KOPT-K1 (cell line): ENCODE data around the gene DUOXA2.

ENCODE experiments used
- H3K27ac ChIP-seq: fragments of 200-600 bp; sonication (generic); 2 replicates; pipeline ENCODE4 v1.5.1; 2016; ENCODE audit warnings: antibody characterized with exemption, mild to moderate bottlenecking, low read depth, low read length; ENCODE audit not compliant: poor library complexity, severe bottlenecking
- H3K36me3 ChIP-seq: fragments of 200-600 bp; sonication (generic); 2 replicates; pipeline ENCODE4 v1.5.1; 2017; ENCODE audit warnings: antibody characterized with exemption, mild to moderate bottlenecking, low read length, moderate library complexity; ENCODE audit not compliant: insufficient read depth
- H3K9me3 ChIP-seq: fragments of 200-600 bp; sonication (generic); 2 replicates; pipeline ENCODE4 v1.5.1; 2017; ENCODE audit warnings: antibody characterized with exemption, low read length, mild to moderate bottlenecking; ENCODE audit not compliant: insufficient read depth, poor library complexity, severe bottlenecking

DUOXA2 gene

DNA sequence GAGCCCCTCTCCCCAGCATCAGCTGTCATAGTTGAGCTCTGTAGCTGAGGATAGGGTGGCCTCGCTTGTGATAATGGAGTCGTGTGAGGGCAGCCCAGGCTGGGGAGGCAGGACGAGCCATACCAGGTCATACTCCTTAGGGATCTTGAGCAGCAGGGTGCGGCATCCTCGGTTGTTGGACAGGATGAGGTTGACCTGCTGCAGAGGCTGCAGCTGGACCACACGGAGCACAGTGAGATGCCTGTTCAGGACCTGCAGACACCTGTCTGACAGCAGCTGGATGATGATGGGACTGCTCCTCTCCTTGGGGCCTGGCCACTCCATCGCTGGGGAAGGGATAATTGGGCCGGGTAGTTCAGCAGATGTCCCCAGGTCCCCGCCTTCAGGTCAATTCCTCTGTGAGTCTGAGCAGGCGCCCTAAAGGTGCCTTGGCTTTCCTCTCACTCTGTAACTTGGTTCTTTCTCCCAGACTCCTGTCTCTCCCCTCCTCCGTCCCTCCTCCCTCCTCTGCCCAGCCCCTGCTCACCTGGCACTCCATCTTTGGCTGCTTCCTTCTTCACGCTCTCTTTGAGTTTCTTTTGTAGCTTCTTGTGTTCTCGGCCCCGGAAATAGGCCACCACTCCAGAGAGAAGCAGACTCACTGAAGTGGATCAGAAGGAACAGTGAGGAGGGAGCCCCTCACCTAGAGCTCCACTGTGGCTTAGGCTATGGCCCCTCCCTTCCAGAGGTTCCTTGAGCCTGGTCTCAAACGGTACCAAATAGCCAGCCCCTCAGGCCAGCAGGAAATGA lies 7.9 kb upstream of the DUOXA2 start:
- Histone ChIP-seq H3K9me3 (no peaks in the 10 kb centered on the region), H3K27ac (no peak overlapping the region)

GRCh38 chr15:45107941-45108630 lies 6.0 kb upstream of the DUOXA2 start:
- no peaks in the 10 kb centered on the region for H3K36me3 ChIP-seq
- H3K27ac ChIP-seq: no peak overlapping the region
- no peaks in the 10 kb centered on the region for H3K9me3 ChIP-seq

More for the DNA sequence above, 7.9 kb upstream of the DUOXA2 start:
- H3K36me3 ChIP-seq: no peaks in the 10 kb centered on the region

DNA sequence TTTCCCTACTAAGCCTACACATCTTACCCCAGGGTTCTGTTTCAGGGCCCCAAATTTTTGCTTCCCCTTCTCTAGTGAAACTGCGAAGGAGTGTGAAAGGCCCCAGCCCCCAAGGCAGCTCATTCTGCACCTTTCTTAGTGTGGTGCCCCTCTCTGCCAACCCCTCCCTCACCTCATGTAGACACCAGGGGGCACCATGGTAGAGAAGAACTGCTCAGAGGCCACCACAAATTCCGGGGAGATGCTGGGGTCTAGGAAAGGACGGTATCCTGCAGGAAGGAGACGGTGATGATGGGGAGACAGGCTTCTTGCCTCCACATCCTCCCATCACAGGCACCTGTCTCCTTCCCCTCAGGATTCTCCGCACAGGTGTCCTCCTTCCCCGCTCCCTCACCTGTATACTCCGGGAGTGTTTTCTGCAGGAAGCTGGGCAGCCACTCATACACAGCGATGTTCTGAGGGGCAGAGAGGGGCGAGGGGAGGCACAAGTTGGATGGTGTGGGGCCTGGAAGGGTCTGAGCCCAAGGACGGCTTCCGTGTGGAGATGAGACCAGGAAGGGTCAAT lies 3.8 kb upstream of the DUOXA2 start:
- H3K36me3 ChIP-seq: no peaks in the 10 kb centered on the region
- no peaks in the 10 kb centered on the region for H3K9me3 ChIP-seq

DNA sequence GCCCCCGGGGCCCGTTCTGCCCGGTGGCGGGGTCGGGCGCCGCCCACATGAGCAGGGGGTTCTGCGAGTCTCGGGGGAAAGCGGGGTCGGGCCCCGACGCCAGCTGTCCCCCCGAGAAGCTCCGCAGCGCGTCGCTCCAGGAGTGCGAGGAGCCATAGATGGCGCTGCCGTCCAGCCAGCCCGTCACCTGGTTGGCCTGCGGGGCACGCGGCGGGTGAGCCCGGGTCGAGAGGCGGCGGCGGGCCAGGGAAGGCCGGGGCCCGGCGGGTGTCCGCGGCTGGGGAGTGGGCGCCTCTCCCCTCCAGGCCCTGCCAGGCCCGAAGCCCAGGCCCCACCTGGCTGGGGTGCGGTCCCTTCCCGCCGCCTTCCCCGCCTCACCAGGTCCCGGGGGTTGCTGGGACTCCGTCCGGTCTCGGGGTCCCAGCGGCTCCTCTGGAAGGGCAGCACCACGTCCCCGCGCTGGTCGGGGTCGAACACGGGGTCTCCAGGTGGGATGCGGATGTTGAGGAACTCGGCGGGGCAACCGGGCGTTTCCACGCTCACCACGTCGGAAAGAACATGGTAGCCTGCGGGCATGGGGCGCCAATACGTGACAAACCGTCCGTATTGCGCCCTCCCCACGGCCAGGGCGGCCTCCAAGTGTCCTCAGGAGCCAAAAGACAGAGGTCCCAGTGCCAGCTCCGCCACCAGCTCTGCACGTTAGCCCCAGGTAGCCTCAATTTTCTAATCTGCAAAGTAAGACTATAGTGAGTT lies 2.6 kb upstream of the DUOXA2 start:
- Histone ChIP-seq H3K36me3 (no peaks in the 10 kb centered on the region), H3K27ac (no peak overlapping the region), H3K9me3 (no peaks in the 10 kb centered on the region)

More for the DNA sequence above, 3.8 kb upstream of the DUOXA2 start:
- no peak overlapping the region for H3K27ac ChIP-seq

- H3K36me3 ChIP-seq: no peaks in the 10 kb centered on the region
- H3K27ac ChIP-seq: no peak overlapping the region
- H3K9me3 ChIP-seq: no peaks in the 10 kb centered on the region
These were observed 2.0 kb upstream of the DUOXA2 start for GRCh38 chr15:45112143-45112590.

DNA sequence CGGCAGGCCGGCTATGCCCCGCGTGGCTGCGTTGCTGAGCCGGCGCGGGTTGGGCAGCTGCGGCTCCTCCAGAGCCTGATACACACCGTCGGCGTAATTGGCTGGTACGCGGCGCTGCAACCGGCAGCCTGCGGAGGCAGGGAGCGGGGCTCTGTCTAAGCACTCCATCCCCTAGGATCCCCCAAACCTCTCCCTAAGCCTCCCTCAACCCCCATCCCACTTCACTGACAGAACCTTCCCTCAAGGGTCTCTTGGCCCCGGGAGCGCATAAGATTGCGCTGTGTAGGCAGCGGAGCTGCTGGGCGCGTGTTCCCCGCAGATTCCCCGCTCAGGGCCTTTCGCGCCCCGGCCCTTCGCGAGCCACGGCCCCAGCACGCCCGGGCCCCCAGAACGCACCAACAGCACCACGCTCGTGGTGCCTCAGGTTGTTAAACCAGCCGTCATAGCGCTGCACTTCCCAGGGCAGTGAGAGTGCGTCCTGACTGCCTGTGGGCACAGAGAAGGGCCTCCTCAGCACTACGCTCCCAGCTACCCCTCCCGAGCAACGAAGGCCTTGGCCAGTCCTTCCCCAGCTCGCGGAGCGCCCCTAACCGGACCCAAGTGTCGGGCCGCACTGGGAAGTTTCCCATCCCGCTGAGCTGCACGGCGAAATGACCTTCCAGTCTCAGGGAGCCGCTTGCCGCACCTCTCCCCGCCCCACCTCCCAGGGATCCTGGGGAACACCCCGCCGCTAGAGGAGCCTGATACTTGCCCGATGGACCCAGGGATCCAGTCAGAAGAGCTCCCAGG lies 1.3 kb upstream of the DUOXA2 start:
- Histone ChIP-seq H3K27ac (no peak overlapping the region), H3K36me3 (no peaks in the 10 kb centered on the region), H3K9me3 (no peaks in the 10 kb centered on the region)

GRCh38 chr15:45113380-45113990 lies 641 bp upstream of the DUOXA2 start:
- no peak overlapping the region for H3K27ac ChIP-seq
- no peaks in the 10 kb centered on the region for H3K36me3 ChIP-seq
- H3K9me3 ChIP-seq: no peaks in the 10 kb centered on the region

DNA sequence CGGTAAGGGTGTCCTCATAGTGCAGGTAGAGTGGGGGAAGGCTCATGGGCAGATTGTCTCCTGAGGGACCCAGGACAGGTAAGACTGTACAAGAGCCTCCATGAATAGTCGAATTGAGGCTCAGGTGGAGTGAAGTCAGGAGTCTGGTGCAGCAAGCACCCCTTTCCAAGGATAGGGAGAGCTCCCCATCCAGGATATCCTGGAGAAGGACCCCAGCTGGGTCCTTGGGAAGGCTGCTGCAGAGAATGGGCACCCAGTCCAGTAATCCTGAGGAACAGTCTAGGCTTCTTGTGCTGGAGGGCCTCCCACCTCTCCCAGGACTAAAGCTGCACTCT lies 592 bp downstream of the DUOXA2 start:
- H3K9me3 ChIP-seq: no peaks in the 10 kb centered on the region
- H3K27ac ChIP-seq: no peak overlapping the region
- no peaks in the 10 kb centered on the region for H3K36me3 ChIP-seq

GRCh38 chr15:45115312-45115820 lies 1.2 kb downstream of the DUOXA2 start:
- H3K27ac ChIP-seq: no peak overlapping the region
- no peaks in the 10 kb centered on the region for H3K36me3 ChIP-seq

GRCh38 chr15:45116006-45116481 lies 1.9 kb downstream of the DUOXA2 start:
- Histone ChIP-seq H3K36me3 (no peaks in the 10 kb centered on the region), H3K9me3 (no peaks in the 10 kb centered on the region), H3K27ac (no peak overlapping the region)

More at GRCh38 chr15:45115312-45115820, 1.2 kb downstream of the DUOXA2 start:
- no peaks in the 10 kb centered on the region for H3K9me3 ChIP-seq

DNA sequence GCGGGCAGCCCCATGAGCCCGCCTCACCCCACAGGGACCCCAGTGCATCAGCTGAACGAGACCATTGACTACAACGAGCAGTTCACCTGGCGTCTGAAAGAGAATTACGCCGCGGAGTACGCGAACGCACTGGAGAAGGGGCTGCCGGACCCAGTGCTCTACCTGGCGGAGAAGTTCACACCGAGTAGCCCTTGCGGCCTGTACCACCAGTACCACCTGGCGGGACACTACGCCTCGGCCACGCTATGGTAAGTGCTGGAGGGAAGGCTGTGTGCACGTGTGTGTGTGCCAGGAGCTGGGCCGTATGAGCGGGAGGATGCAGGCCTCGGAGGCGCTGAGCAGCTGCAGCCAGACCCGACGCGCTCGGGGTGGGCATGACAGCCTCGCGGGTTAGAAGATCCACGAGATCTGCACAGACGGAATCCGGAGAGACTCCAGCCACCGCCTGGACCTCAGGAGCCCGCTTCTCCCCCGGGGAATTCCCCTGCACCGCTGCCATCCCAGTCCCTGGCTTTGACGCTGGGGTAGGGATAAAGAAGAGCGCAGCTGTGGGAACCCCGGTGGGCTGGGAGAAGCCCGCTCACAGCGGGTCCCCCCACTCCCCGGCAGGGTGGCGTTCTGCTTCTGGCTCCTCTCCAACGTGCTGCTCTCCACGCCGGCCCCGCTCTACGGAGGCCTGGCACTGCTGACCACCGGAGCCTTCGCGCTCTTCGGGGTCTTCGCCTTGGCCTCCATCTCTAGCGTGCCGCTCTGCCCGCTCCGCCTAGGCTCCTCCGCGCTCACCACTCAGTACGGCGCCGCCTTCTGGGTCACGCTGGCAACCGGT lies 2.6 kb downstream of the DUOXA2 start:
- Histone ChIP-seq H3K27ac (no peak overlapping the region), H3K9me3 (no peaks in the 10 kb centered on the region), H3K36me3 (no peaks in the 10 kb centered on the region)

GRCh38 chr15:45117308-45118130 lies 3.4 kb downstream of the DUOXA2 start:
- H3K36me3 ChIP-seq: no peaks in the 10 kb centered on the region
- H3K9me3 ChIP-seq: no peaks in the 10 kb centered on the region
- H3K27ac ChIP-seq: no peak overlapping the region
